K562 (cell line): Measurements from ENCODE around the gene KIF7. TPM values are rescaled to one million over a fixed set of nuclear protein-coding genes. Genes with fewer than 3 reads are reported as not detected.

Experiments used
- ATAC-seq: fragments of 200-7000 bp; cut with Tn5 transposase; 3 replicates; pipeline ENCODE4 v1.9.1; 2020; ENCODE audit warnings: moderate library complexity
- BruUV-seq: library from RNA; stranded (reverse); fragments of 400-500 nt; replicated peaks from 2 replicates; lab custom pipeline; 2021; lab: Mats Ljungman, UMichigan
- CTCF ChIA-PET: fragments of 300-600 bp; formaldehyde crosslinking; extraction: SDS; loops from one replicate; lab custom pipeline; 2021; ENCODE audit warnings: low intra/inter-chr PET ratio; lab: Yijun Ruan, JAX
- POLR2A ChIA-PET: fragments of 300-600, 350-650 bp; sonication (Branson Sonifier 250); formaldehyde crosslinking; extraction: SDS; loops from one replicate; lab custom pipeline; 2021; ENCODE audit warnings: antibody characterized with exemption, inconsistent platforms; lab: Yijun Ruan, JAX
- DNase-seq, 4 experiments: peaks; one replicate each; pipeline versions ENCODE4 v3.0.0 to v3.0.0-alpha.2; 2011 to 2018; ENCODE audit warnings: low spot score in 3 of 4, mixed read lengths in 3 of 4; ENCODE audit errors: extremely low read depth in 1 of 4
- FAIRE-seq: peaks from 2 replicates; lab custom pipeline; 2011; peaks lifted over from hg19 to GRCh38; lab: Jason Lieb, UNC
- H2AFZ ChIP-seq: 2 replicates; pipeline ENCODE4 v1.6.0; 2011; ENCODE audit warnings: low read depth, low read length, control low read depth, inconsistent platforms
- H3K27ac ChIP-seq: fragments of 200-600 bp; 3 replicates; pipeline ENCODE4 v1.8.0; 2011; ENCODE audit warnings: low read depth, mild to moderate bottlenecking, control low read depth, inconsistent platforms, low read length, moderate library complexity, mixed read lengths; ENCODE audit errors: extremely low read depth
- H3K27me3 ChIP-seq, 2 experiments: fragments of 300-600 bp in 1 of 2; 2 replicates in 1 of 2; 3 replicates in 1 of 2; pipeline versions ENCODE4 v1.6.0 to v1.8.0; 2011; ENCODE audit warnings: inconsistent platforms in 2 of 2, low read length in 2 of 2, mild to moderate bottlenecking in 1 of 2, mixed read lengths in 1 of 2, moderate library complexity in 1 of 2; ENCODE audit not compliant: control insufficient read depth in 2 of 2, insufficient read depth in 2 of 2
- H3K36me3 ChIP-seq: fragments of 300-600 bp; 3 replicates; pipeline ENCODE4 v1.8.0; 2011; ENCODE audit warnings: mild to moderate bottlenecking, low read length, inconsistent platforms; ENCODE audit not compliant: control insufficient read depth, insufficient read depth
- H3K4me1 ChIP-seq, 2 experiments: fragments of 200-600 bp in 1 of 2; replicated peaks in 1 of 2; 2 replicates in 1 of 2; 3 replicates in 1 of 2; pipeline versions ENCODE4 v1.5.1 to v1.8.0; 2011; ENCODE audit warnings: inconsistent platforms in 2 of 2, low read length in 2 of 2, mild to moderate bottlenecking in 1 of 2, mixed read lengths in 1 of 2, moderate library complexity in 1 of 2; ENCODE audit not compliant: control insufficient read depth in 2 of 2, insufficient read depth in 2 of 2
- H3K4me2 ChIP-seq: 2 replicates; pipeline ENCODE4 v1.6.1; 2011; ENCODE audit warnings: low read length, control low read depth, inconsistent platforms, mixed read lengths; ENCODE audit not compliant: insufficient read depth
- H3K4me3 ChIP-seq: fragments of 200-600 bp; sonication (generic), shearing (Covaris generic); 2 replicates; pipeline ENCODE4 v1.5.1; 2016; ENCODE audit warnings: control low read depth, inconsistent platforms
- H3K79me2 ChIP-seq: fragments of 200-600 bp; 3 replicates; pipeline ENCODE4 v1.8.0; 2011; ENCODE audit warnings: low read length, inconsistent platforms; ENCODE audit not compliant: control insufficient read depth, insufficient read depth
- H3K9ac ChIP-seq, 2 experiments: 2 replicates each; pipeline versions ENCODE4 v1.6.0 to v1.6.1; 2011; ENCODE audit warnings: low read depth in 2 of 2, low read length in 2 of 2, control low read depth in 1 of 2, inconsistent platforms in 1 of 2, mild to moderate bottlenecking in 1 of 2, mixed read lengths in 1 of 2; ENCODE audit not compliant: insufficient read depth in 1 of 2
- H3K9me1 ChIP-seq: one replicate; pipeline ENCODE4 v1.6.0; 2011; ENCODE audit warnings: inconsistent platforms, mild to moderate bottlenecking, low read length, moderate library complexity; ENCODE audit not compliant: control insufficient read depth, insufficient read depth
- H3K9me3 ChIP-seq: replicated peaks from 2 replicates; pipeline ENCODE4 v1.5.1; 2011; ENCODE audit warnings: low read depth, low read length, inconsistent platforms; ENCODE audit not compliant: control insufficient read depth, insufficient read depth
- H4K20me1 ChIP-seq: replicated peaks from 2 replicates; pipeline ENCODE4 v1.6.1; 2011; ENCODE audit warnings: low read length, inconsistent platforms, mixed read lengths; ENCODE audit not compliant: control insufficient read depth, insufficient read depth
- CHD7 ChIP-seq: fragments of 200-600 bp; sonication (generic); IDR thresholded peaks from one replicate; pipeline ENCODE4 v1.6.1; 2012; ENCODE audit warnings: mild to moderate bottlenecking, low read depth, low read length, inconsistent platforms
- NR2C1 ChIP-seq, 2 experiments: fragments of 450-650 bp; IDR thresholded peaks; 2 replicates each; pipeline ENCODE4 v1.6.1; 2017; ENCODE audit warnings: mild to moderate bottlenecking in 2 of 2, antibody characterized with exemption in 1 of 2, inconsistent platforms in 1 of 2, missing compliant biosample characterization in 1 of 2, missing genetic modification characterization in 1 of 2
- PTBP1 ChIP-seq: fragments of 200-400 bp; formaldehyde crosslinking; IDR thresholded peaks from 2 replicates; pipeline ENCODE4 v1.6.1; 2017; ENCODE audit warnings: low read depth, low read length
- ZNF395 ChIP-seq: fragments of 200-800 bp; sonication (Bioruptor generic); IDR thresholded peaks from 2 replicates; pipeline ENCODE4 v1.6.1; 2017; ENCODE audit warnings: missing genetic modification characterization, missing compliant biosample characterization
- ZNF449 ChIP-seq: fragments of 250-450 bp; sonication (Bioruptor Pico); IDR thresholded peaks from 2 replicates; pipeline ENCODE4 v1.8.0; 2022; ENCODE audit warnings: moderate library complexity, mild to moderate bottlenecking, inconsistent platforms
- WGBS: fragments of 100-300 bp; shearing (Covaris generic); methylation state at CpG from one replicate; pipeline ENCODE4 v1.1.6; 2016; ENCODE audit warnings: low coverage, mixed read lengths; ENCODE audit not compliant: insufficient coverage; ENCODE audit errors: missing lambda C conversion rate; 5-methylcytosine and 5-hydroxymethylcytosine counted together
- in situ Hi-C: fragments of 300-500 bp; cut with MboI; formaldehyde crosslinking; loops from 4 replicates; pipeline ENCODE4 v1.15.0; 2018; ENCODE audit warnings: inconsistent platforms, mixed read lengths
- intact Hi-C: fragments of 100-400 bp; cut with micrococcal nuclease; formaldehyde crosslinking; loops from 2 replicates; pipeline ENCODE4 v1.14.2; 2022
- polyA plus RNA-seq, 8 experiments: library from polyadenylated mRNA; depleted of rRNA in 4 of 8; stranded (reverse) in 5 of 8; unstranded in 3 of 8; fragments of >200 nt; fragmentation: Nextera tagmentation in 2 of 8; fragmentation: Illumina TruSeq in 1 of 8; extraction: Ambion mirVana in 2 of 8; extraction: Trizol in 1 of 8; gene quantifications; 2 replicates each; pipeline versions ENCODE4 v1.2.1 to v1.2.3, GENCODE V29; 2011 to 2014; ENCODE audit warnings: inconsistent platforms in 1 of 8, missing spikeins in 1 of 8
- total RNA-seq, 7 experiments: library from RNA; depleted of rRNA in 6 of 7; stranded (reverse); fragments of >200 nt in 6 of 7; fragmentation: Illumina TruSeq in 2 of 7; extraction: Trizol in 2 of 7; gene quantifications; 2 replicates each; pipeline versions ENCODE4 v1.2.1 to v1.2.3, GENCODE V29; 2011 to 2021; ENCODE audit warnings: low replicate concordance in 1 of 7

KIF7 gene
- total and polyA plus RNA-seq, 9 of the 15 experiments (the other 6 are each of a cell fraction or from before 2014, with no cell fraction given): 0.04 to 2.0 (median 0.58) TPM

DNA sequence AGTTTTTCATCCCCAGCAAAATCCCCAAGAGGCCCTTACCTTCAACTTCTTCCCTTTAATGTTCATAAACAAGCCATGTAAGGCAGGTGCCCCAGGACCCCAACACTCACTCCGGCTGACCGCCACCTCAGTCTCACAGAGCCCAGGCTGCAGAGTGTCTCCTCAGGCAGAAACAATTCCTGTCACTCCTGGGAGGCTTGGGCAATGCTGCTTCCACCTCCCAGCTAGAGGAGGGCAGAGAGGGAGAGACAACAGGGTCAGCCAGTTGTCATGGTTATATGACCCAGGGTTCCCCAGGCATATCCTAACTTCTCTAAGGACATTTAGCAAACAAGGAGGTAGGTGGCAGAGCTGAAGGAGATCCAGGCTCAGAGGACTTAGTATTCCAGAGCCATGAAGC lies 23.9 kb upstream of the KIF7 start, which contains the start of gene PLIN1:
PLIN1 (minus strand) TSS at position 156 of the 400 bp plus-strand sequence. CDS start 1,878 bp downstream, outside the sequence.
- no peak for FAIRE-seq
- no peak within 1 kb of the TSS for H3K4me2 ChIP-seq
- TF ChIP-seq NR2C1 (IDR thresholded peaks at IDR 0.05) (no peak), NR2C1 (tag; IDR thresholded peaks at IDR 0.05) (no peak), ZNF395 (CRISPR knock-in tag) (no peak), ZNF449 (CRISPR knock-in tag) (no peak), PTBP1 (no peak), CHD7 (no peak)

More for the DNA sequence above, 23.9 kb upstream of the KIF7 start, which contains the start of gene PLIN1:
- Histone ChIP-seq H3K79me2 (no peaks in the 10 kb centered on the region), H2AFZ (no peak within 1 kb of the TSS), H3K9me1 (no peaks in the 10 kb centered on the region), H3K27me3 (peaks cover 15 to 44% of the 10 kb centered on the region in 2 experiments; a peak in 4 of 5 replicates), H3K36me3 (no peaks in the 10 kb centered on the region), H3K9me3 (no peaks in the 10 kb centered on the region), H3K4me3 (no peak within 1 kb of the TSS), H4K20me1 (no peaks in the 10 kb centered on the region), H3K27ac (no peak within 1 kb of the TSS), H3K9ac (no peak within 1 kb of the TSS), H3K4me1 (no peaks in the 10 kb centered on the region)
- BruUV-seq: no TSS peak
- in situ Hi-C loops: no loop called here
- intact Hi-C loops: no loop called here
- ChIA-PET POLR2A (no interaction called here), CTCF (no interaction called here)
- no peak for DNase-seq
- no peak for ATAC-seq
- WGBS: 0% methylated on average over 2 of the region's 2 CpGs
